Vagina (tissue), 2 donors: ENCODE data around the gene TIMM29.

ENCODE experiments used
- POLR2A ChIP-seq, 2 donors: fragments of 450-650 bp; IDR thresholded peaks; one replicate each; pipeline ENCODE4 v1.6.1; 2017; ENCODE audit warnings: antibody characterized with exemption in 2 of 2, mild to moderate bottlenecking in 2 of 2, moderate library complexity in 2 of 2
- POLR2AphosphoS5 ChIP-seq, 2 donors: sonication (generic); formaldehyde crosslinking; IDR thresholded peaks; one replicate each; pipeline ENCODE4 v1.9.0; 2017; ENCODE audit warnings: antibody characterized with exemption in 2 of 2, mild to moderate bottlenecking in 2 of 2, low read depth in 1 of 2; ENCODE audit not compliant: insufficient read depth in 1 of 2

- no peak for TF ChIP-seq POLR2A (IDR thresholded peaks at IDR 0.05)
- TF ChIP-seq POLR2AphosphoS5 (IDR thresholded peaks at IDR 0.05; ENCODE audit: insufficient read depth in 1 of 2, low read depth in 1 of 2): no peak
These were observed 4.0 kb upstream of the TIMM29 start for GRCh38 chr19:10924597-10924996.
